HepG2 (cell line): ENCODE data around the gene FBXW12. TPM values are rescaled to one million over a fixed set of nuclear protein-coding genes. Genes with fewer than 3 reads are reported as not detected.

Experiments used
- ATM ChIP-seq: fragments of 450-650 bp; IDR thresholded peaks from 2 replicates; pipeline ENCODE4 v1.7.1; 2017; ENCODE audit warnings: mild to moderate bottlenecking, borderline replicate concordance
- ATRX ChIP-seq: sonication (generic); formaldehyde crosslinking; IDR thresholded peaks from 2 replicates; pipeline ENCODE4 v1.4.0; 2020; ENCODE audit warnings: missing genetic modification reagents, borderline replicate concordance
- BORCS8-MEF2B ChIP-seq: sonication (generic); formaldehyde crosslinking; IDR thresholded peaks from 2 replicates; pipeline ENCODE4 v1.8.0; 2022; ENCODE audit warnings: mild to moderate bottlenecking, missing genetic modification reagents
- CENPT ChIP-seq: sonication (generic); formaldehyde crosslinking; IDR thresholded peaks from 2 replicates; pipeline ENCODE4 v1.8.0; 2022; ENCODE audit warnings: low read depth, mild to moderate bottlenecking, moderate library complexity, missing genetic modification reagents
- ELF3 ChIP-seq: IDR thresholded peaks from 2 replicates; pipeline ENCODE4 v1.6.1; 2016; ENCODE audit warnings: missing genetic modification reagents, missing compliant biosample characterization
- FOXC1 ChIP-seq: sonication (generic); formaldehyde crosslinking; IDR thresholded peaks from 2 replicates; pipeline ENCODE4 v1.8.0; 2022; ENCODE audit warnings: mild to moderate bottlenecking, missing genetic modification reagents, borderline replicate concordance
- GTF2F1 ChIP-seq: fragments of 150-350 bp; IDR thresholded peaks from 2 replicates; pipeline ENCODE4 v1.6.1; 2014; ENCODE audit warnings: low read length
- HMG20A ChIP-seq: IDR thresholded peaks from 2 replicates; pipeline ENCODE4 v1.6.1; 2016; ENCODE audit warnings: borderline replicate concordance
- JARID2 ChIP-seq: sonication (generic); formaldehyde crosslinking; IDR thresholded peaks from 2 replicates; pipeline ENCODE4 v1.8.1; 2023; ENCODE audit warnings: missing genetic modification reagents, inconsistent platforms; ENCODE audit not compliant: insufficient replicate concordance
- KLF6 ChIP-seq: IDR thresholded peaks from 2 replicates; pipeline ENCODE4 v1.8.0; 2016; ENCODE audit warnings: missing biosample characterization, missing genetic modification reagents
- MAF1 ChIP-seq: sonication (generic); formaldehyde crosslinking; IDR thresholded peaks from 2 replicates; pipeline ENCODE4 v1.5.0; 2020; ENCODE audit warnings: missing genetic modification reagents, borderline replicate concordance
- MEIS2 ChIP-seq: sonication (generic); formaldehyde crosslinking; IDR thresholded peaks from 2 replicates; pipeline ENCODE4 v1.9.0; 2021; ENCODE audit warnings: mild to moderate bottlenecking, missing genetic modification reagents
- MTF1 ChIP-seq: sonication (generic); formaldehyde crosslinking; IDR thresholded peaks from 2 replicates; pipeline ENCODE4 v1.5.0; 2020; ENCODE audit warnings: missing genetic modification reagents
- RBAK ChIP-seq: sonication (generic); formaldehyde crosslinking; IDR thresholded peaks from 2 replicates; pipeline ENCODE4 v1.5.1; 2020; ENCODE audit warnings: mild to moderate bottlenecking, missing genetic modification reagents
- REL ChIP-seq: sonication (generic); formaldehyde crosslinking; conservative IDR thresholded peaks from 2 replicates; pipeline ENCODE4 v1.8.0; 2022; ENCODE audit warnings: mild to moderate bottlenecking, missing genetic modification reagents, moderate library complexity
- RELA ChIP-seq: sonication (generic); formaldehyde crosslinking; IDR thresholded peaks from 2 replicates; pipeline ENCODE4 v1.4.0; 2020; ENCODE audit warnings: missing genetic modification reagents
- TSC22D2 ChIP-seq: sonication (generic); formaldehyde crosslinking; IDR thresholded peaks from 2 replicates; pipeline ENCODE4 v1.5.1; 2020; ENCODE audit warnings: missing genetic modification reagents, mild to moderate bottlenecking, borderline replicate concordance
- U2AF2 ChIP-seq: fragments of 200-400 bp; formaldehyde crosslinking; IDR thresholded peaks from 2 replicates; pipeline ENCODE4 v1.6.1; 2017; ENCODE audit warnings: low read depth, mild to moderate bottlenecking, low read length
- ZNF143 ChIP-seq: sonication (generic); formaldehyde crosslinking; IDR thresholded peaks from 2 replicates; pipeline ENCODE4 v1.4.0; 2020; ENCODE audit warnings: missing genetic modification reagents
- ZNF207 ChIP-seq: fragments of 450-650 bp; IDR thresholded peaks from 2 replicates; pipeline ENCODE4 v1.6.1; 2016; ENCODE audit warnings: antibody characterized with exemption, borderline replicate concordance
- ZNF234 ChIP-seq: sonication (generic); formaldehyde crosslinking; conservative IDR thresholded peaks from 2 replicates; pipeline ENCODE4 v1.5.1; 2020; ENCODE audit warnings: mild to moderate bottlenecking, missing genetic modification reagents
- ZNF296 ChIP-seq: sonication (generic); formaldehyde crosslinking; conservative IDR thresholded peaks from 2 replicates; pipeline ENCODE4 v1.5.0; 2020; ENCODE audit warnings: mild to moderate bottlenecking, missing genetic modification reagents
- ZNF382 ChIP-seq: sonication (generic); formaldehyde crosslinking; IDR thresholded peaks from 2 replicates; pipeline ENCODE4 v1.5.0; 2020; ENCODE audit warnings: missing genetic modification reagents, mild to moderate bottlenecking, borderline replicate concordance
- ZNF577 ChIP-seq: sonication (generic); formaldehyde crosslinking; IDR thresholded peaks from 2 replicates; pipeline ENCODE4 v1.4.0; 2020; ENCODE audit warnings: mild to moderate bottlenecking, low read depth, missing genetic modification reagents, borderline replicate concordance
- ZNF598 ChIP-seq: sonication (generic); formaldehyde crosslinking; IDR thresholded peaks from 2 replicates; pipeline ENCODE4 v1.5.1; 2020; ENCODE audit warnings: mild to moderate bottlenecking, missing genetic modification reagents, borderline replicate concordance
- ZNF790 ChIP-seq: sonication (generic); formaldehyde crosslinking; IDR thresholded peaks from 2 replicates; pipeline ENCODE4 v1.8.0; 2022; ENCODE audit warnings: missing genetic modification reagents, mild to moderate bottlenecking, borderline replicate concordance
- ZNF816 ChIP-seq: sonication (generic); formaldehyde crosslinking; IDR thresholded peaks from 2 replicates; pipeline ENCODE4 v1.8.0; 2022; ENCODE audit warnings: missing genetic modification reagents, mild to moderate bottlenecking, borderline replicate concordance
- polyA plus RNA-seq, 8 experiments: library from polyadenylated mRNA; depleted of rRNA in 3 of 8; stranded (reverse) in 7 of 8; unstranded in 1 of 8; fragments of >200 nt; fragmentation: Illumina TruSeq in 4 of 8; extraction: Trizol in 4 of 8; gene quantifications; 2 replicates each; pipeline versions ENCODE4 v1.2.1 to v1.2.3, GENCODE V29; 2011 to 2016; ENCODE audit warnings: low read depth in 4 of 8, missing spikeins in 1 of 8, mixed read lengths in 1 of 8; ENCODE audit not compliant: insufficient read depth in 1 of 8
- total RNA-seq, 5 experiments: library from RNA; depleted of rRNA; stranded (reverse); fragments of >200 nt; fragmentation: Illumina TruSeq; extraction: Trizol; gene quantifications; 2 replicates each; pipeline ENCODE4 v1.2.3, GENCODE V29; 2016; ENCODE audit warnings: low read depth in 1 of 5
- TF ChIP-seq, protein P1 (sequence below): sonication (generic); formaldehyde crosslinking; IDR thresholded peaks from 2 replicates; pipeline ENCODE4 v1.4.0; 2020; ENCODE audit warnings: missing genetic modification reagents, borderline replicate concordance
- TF ChIP-seq, protein P2 (sequence below): sonication (generic); formaldehyde crosslinking; IDR thresholded peaks from 2 replicates; pipeline ENCODE4 v1.8.0; 2022; ENCODE audit warnings: low read depth, missing genetic modification reagents
- TF ChIP-seq, protein P3 (sequence below): IDR thresholded peaks from 2 replicates; pipeline ENCODE4 v1.6.1; 2016; ENCODE audit warnings: mild to moderate bottlenecking, missing biosample characterization, missing genetic modification reagents

Gene FBXW12
- total and polyA plus RNA-seq, 2 of the 13 experiments (the other 11 are each of a cell fraction or from before 2014, with no cell fraction given), result not detected

GRCh38 chr3:48435774-48436476 is 63.9 kb downstream of the FBXW12 start (continued):
- TF ChIP-seq, protein P1, sequence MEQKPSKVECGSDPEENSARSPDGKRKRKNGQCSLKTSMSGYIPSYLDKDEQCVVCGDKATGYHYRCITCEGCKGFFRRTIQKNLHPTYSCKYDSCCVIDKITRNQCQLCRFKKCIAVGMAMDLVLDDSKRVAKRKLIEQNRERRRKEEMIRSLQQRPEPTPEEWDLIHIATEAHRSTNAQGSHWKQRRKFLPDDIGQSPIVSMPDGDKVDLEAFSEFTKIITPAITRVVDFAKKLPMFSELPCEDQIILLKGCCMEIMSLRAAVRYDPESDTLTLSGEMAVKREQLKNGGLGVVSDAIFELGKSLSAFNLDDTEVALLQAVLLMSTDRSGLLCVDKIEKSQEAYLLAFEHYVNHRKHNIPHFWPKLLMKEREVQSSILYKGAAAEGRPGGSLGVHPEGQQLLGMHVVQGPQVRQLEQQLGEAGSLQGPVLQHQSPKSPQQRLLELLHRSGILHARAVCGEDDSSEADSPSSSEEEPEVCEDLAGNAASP (CRISPR knock-in tag), result 0 out of 2 replicates have a peak, but pooled peaks have one; percentile 47
- TF ChIP-seq KLF6 (CRISPR knock-in tag), result no peak
- TF ChIP-seq ZNF234, result no peak
- TF ChIP-seq ATRX (CRISPR knock-in tag), result no peak
- no peak for TF ChIP-seq BORCS8-MEF2B (CRISPR knock-in tag)
- TF ChIP-seq ZNF790 (CRISPR knock-in tag), result no peak
- no peak for TF ChIP-seq ZNF577
- no peak for TF ChIP-seq MTF1 (CRISPR knock-in tag)
- no peak for TF ChIP-seq ATM
- TF ChIP-seq CENPT (CRISPR knock-in tag), result no peak
- TF ChIP-seq MEIS2 (CRISPR knock-in tag), result no peak
- TF ChIP-seq RELA (CRISPR knock-in tag), result no peak
- no peak for TF ChIP-seq ZNF296 (CRISPR knock-in tag)
- peak; percentile 73; the same call in 1 of the 2 replicates for TF ChIP-seq ZNF598
- TF ChIP-seq MAF1 (CRISPR knock-in tag), result no peak
- TF ChIP-seq, protein P2, sequence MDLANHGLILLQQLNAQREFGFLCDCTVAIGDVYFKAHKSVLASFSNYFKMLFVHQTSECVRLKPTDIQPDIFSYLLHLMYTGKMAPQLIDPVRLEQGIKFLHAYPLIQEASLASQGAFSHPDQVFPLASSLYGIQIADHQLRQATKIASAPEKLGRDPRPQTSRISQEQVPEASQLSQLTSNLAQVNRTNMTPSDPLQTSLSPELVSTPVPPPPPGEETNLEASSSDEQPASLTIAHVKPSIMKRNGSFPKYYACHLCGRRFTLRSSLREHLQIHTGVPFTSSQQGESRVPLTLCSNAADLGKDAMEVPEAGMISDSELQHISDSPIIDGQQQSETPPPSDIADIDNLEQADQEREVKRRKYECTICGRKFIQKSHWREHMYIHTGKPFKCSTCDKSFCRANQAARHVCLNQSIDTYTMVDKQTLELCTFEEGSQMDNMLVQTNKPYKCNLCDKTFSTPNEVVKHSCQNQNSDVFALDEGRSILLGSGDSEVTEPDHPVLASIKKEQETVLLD (CRISPR knock-in tag), result no peak
- no peak for TF ChIP-seq RBAK (CRISPR knock-in tag)
- no peak for TF ChIP-seq ZNF382 (CRISPR knock-in tag)
- TF ChIP-seq JARID2 (CRISPR knock-in tag), result no peak
- TF ChIP-seq U2AF2, result no peak
- 0 out of 2 replicates have a peak, but pooled peaks have one; percentile 22 for TF ChIP-seq ZNF143 (CRISPR knock-in tag)
- TF ChIP-seq HMG20A, result no peak
- no peak for TF ChIP-seq ZNF816 (CRISPR knock-in tag)
- TF ChIP-seq FOXC1 (CRISPR knock-in tag), result 0 out of 2 replicates have a peak, but pooled peaks have one; percentile 46
- TF ChIP-seq TSC22D2 (CRISPR knock-in tag), result 0 out of 2 replicates have a peak, but pooled peaks have one; percentile 58
- no peak for TF ChIP-seq ZNF207
- TF ChIP-seq REL (CRISPR knock-in tag), result no peak
- TF ChIP-seq GTF2F1, result no peak
- TF ChIP-seq, protein P3, sequence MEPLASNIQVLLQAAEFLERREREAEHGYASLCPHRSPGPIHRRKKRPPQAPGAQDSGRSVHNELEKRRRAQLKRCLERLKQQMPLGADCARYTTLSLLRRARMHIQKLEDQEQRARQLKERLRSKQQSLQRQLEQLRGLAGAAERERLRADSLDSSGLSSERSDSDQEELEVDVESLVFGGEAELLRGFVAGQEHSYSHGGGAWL (CRISPR knock-in tag), result no peak
- peak; percentile 63 for TF ChIP-seq ELF3 (CRISPR knock-in tag)
